HG03139 (cell line): ENCODE measurements around the gene ATP6V1G3.
"Not testable (repeated sequence)": the region's sequence is repeated elsewhere in the genome, so short reads cannot be mapped to it uniquely, and the experiment has no call there.

ENCODE experiments used
- ATAC-seq: cut with Tn5 transposase; IDR thresholded peaks from one replicate; pipeline ENCODE4 v1.9.1; 2021; ENCODE audit not compliant: unreplicated experiment

The ATP6V1G3 gene

GRCh38 chr1:198543670-198544260 lies 3.3 kb upstream of the ATP6V1G3 start:
- peak; percentile 75 for ATAC-seq

- ATAC-seq, result no peak
Measured at GRCh38 chr1:198542632-198543031, 2.2 kb upstream of the ATP6V1G3 start.

GRCh38 chr1:198541737-198542136 lies 1.3 kb upstream of the ATP6V1G3 start:
- ATAC-seq, result no peak

- ATAC-seq, result no peak
Measured at GRCh38 chr1:198538579-198539364, 1.7 kb downstream of the ATP6V1G3 start.

- ATAC-seq, result no peak
Measured at GRCh38 chr1:198535631-198536030, 4.8 kb downstream of the ATP6V1G3 start.

GRCh38 chr1:198534548-198535418 lies 5.7 kb downstream of the ATP6V1G3 start:
- ATAC-seq, result no peak

- ATAC-seq, result no peak
Measured at GRCh38 chr1:198531891-198532290, 8.6 kb downstream of the ATP6V1G3 start.

GRCh38 chr1:198530953-198531352 lies 9.5 kb downstream of the ATP6V1G3 start:
- no peak for ATAC-seq

GRCh38 chr1:198529414-198529813 lies 11.1 kb downstream of the ATP6V1G3 start:
- no peak for ATAC-seq

GRCh38 chr1:198528364-198528763 lies 12.1 kb downstream of the ATP6V1G3 start:
- no peak for ATAC-seq

GRCh38 chr1:198524556-198524955 lies 15.9 kb downstream of the ATP6V1G3 start:
- no peak for ATAC-seq

GRCh38 chr1:198524127-198524526 lies 16.4 kb downstream of the ATP6V1G3 start:
- ATAC-seq, result not testable (repeated sequence)

GRCh38 chr1:198523182-198523950 lies 17.1 kb downstream of the ATP6V1G3 start:
- ATAC-seq, result no peak

- ATAC-seq, result peak; percentile 95
Measured at GRCh38 chr1:198520524-198521254, 19.8 kb downstream of the ATP6V1G3 start.

GRCh38 chr1:198519639-198520501 lies 20.6 kb downstream of the ATP6V1G3 start:
- no peak for ATAC-seq

- ATAC-seq, result no peak
Measured at GRCh38 chr1:198517623-198518199, 22.8 kb downstream of the ATP6V1G3 start.

- ATAC-seq, result no peak
Measured at GRCh38 chr1:198500096-198500495, 40.4 kb downstream of the ATP6V1G3 start.

GRCh38 chr1:198499588-198499987 lies 40.9 kb downstream of the ATP6V1G3 start:
- ATAC-seq, result no peak

GRCh38 chr1:198498881-198499280 lies 41.6 kb downstream of the ATP6V1G3 start:
- no peak for ATAC-seq
